ENCODE measurements around the gene GSK3B.

The GSK3B gene

DNA sequence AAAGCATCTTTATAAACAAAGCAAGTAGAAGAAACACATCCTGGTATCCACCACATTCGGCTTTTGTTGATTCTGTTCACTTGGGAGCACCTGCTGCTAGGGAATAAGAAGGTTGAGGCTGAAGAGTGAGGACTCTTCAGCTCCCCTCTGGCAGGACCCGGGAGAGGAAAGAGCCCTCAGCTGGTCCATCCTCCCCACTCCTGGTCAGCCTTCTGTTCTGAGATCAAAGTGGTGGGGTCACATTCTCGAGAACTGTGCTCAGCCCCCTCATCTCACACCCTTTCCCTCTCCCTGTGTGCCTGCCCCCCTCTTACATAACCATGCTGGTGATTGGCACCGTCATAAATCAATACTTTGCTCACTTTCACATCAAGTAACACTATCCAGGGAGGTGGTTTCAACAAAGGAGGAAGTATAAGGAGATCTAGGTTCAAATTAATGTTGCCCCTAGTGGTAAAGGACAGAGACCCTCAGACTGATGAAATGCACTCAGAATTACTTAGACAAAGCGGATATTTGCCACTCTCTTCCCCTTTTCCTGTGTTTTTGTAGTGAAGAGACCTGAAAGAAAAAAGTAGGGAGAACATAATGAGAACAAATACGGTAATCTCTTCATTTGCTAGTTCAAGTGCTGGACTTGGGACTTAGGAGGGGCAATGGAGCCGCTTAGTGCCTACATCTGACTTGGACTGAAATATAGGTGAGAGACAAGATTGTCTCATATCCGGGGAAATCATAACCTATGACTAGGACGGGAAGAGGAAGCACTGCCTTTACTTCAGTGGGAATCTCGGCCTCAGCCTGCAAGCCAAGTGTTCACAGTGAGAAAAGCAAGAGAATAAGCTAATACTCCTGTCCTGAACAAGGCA is 312.7 kb downstream of the GSK3B start, which contains the start of gene NR1I2:
NR1I2 (plus strand) TSS at position 772 of the 869 bp plus-strand sequence.
- no peak for DNase-seq (ENCODE audit: low read depth in 3 of 3)

DNA sequence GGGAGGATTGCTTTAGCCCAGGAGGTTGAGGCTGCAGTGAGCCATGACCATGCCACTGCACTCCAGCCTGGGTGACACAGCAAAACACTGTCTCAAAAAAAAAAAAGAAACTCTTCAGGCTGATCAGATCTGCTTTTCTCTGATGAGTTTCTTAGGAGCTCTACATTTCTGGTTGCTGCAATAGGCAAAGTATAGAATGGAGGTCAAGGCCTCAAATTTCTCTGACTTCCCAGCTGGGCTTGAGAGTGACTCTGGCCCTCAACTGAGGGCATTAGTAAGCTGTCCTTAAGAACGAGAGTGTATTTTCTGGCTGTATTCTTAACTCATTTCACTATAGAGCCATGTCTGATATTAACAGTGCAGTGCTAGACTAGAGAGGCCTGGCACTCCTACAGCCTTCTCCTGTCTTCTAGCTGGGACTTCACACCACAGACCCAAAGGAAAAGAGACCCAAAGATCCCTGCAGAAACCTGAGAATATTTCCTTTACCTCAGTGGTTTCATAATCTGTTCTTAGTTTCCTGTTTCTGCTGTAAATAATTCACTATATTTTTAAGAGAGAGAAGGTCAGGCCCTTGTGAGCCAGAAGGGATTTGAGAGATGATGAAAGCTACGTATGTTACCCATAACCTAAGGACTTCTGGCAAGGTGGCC is 314.4 kb downstream of the GSK3B start:
- no peak for DNase-seq (ENCODE audit: low read depth in 3 of 3)

DNA sequence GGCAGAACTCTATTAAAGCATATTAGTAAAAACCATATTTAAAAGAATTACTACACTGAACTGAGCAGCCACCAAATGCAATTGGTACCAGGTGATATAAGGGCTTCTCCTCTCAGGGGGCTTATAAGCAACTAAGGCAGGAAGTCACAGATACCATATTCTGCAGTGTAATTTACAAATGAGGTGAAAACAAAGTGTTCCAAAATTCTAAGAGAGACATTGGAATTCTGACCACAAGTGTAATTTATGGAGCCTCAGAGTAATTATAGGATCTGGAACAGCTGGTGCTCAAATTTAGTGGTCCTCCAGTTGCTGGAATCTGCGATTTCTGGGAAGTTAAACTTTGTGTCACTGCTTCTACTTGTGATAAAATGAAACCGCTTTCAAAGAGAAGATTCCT is 315.4 kb downstream of the GSK3B start:
- no peak for DNase-seq (ENCODE audit: low read depth in 3 of 3)

DNA sequence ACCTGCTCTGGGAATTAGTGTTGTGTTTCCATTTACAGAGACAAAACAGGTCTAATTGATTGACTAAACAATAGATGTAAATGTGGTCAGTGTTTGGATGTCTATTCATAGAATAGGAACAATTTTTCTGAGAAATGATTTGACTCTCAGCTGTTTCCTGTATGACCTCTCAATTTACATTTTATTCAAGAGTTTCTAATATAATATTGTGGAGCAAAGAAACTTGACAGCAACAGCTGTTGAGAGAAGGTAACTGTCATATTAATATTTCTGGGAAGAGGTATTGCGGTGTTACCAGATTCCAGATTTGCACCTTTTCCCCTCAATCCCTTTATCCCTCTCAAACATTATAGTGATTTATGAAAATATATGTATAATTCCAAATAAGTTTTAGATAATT is 316.1 kb downstream of the GSK3B start:
- DNase-seq (ENCODE audit: low read depth in 3 of 3) = no peak

DNA sequence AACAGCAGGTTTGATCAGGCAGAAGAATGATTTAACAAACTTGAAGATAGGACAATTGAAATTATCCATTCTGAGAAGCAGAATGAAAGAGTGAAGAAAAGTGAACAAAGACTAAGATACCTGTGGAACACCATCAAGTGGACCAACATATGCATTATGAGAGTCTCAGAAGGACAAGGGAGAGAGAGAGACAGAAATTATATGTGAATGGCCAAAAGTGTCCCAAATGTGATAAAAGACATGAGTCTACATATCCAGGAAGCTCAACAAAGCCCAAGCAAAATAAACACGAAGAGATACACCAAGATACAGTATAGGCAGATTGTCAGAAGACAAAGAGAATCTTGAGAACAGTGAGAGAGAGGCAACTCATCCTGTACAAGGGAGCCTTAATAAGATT is 317.9 kb downstream of the GSK3B start:
- DNase-seq (ENCODE audit: low read depth in 3 of 3) = no peak

DNA sequence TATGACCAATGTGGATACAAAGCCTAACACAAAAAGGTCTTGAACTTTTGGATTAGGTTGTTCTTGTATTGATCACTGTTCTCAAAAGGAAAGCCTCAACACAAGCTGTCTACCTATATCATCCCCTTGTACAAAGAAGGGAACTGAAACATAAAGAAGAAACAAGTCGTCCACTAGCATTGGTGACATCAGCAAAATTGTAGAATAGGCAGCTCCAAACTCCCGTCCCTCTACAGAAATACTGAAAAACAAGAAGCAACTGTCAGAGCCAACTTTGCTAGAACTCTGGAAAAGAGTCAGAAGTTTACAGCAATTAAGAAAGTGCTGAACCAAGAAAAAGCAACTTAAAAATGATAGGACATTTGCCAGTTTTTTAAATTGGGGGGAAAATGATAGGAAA is 319.8 kb downstream of the GSK3B start:
- no peak for DNase-seq (ENCODE audit: low read depth in 3 of 3)

Measured in stimulated activated CD4-positive, alpha-beta T cell treated with anti-CD3 and anti-CD28 coated beads, TNF-alpha, amount 100 ng/mL, for 48 hours (primary cell).